GM23248 (cell line): ENCODE measurements around the gene TMEM50B. TPM values are rescaled to one million over a fixed set of nuclear protein-coding genes. Genes with fewer than 3 reads are reported as not detected.
"Not testable (repeated sequence)": the region's sequence is repeated elsewhere in the genome, so short reads cannot be mapped to it uniquely, and the experiment has no call there.

Experiments
- DNase-seq: peaks from one replicate; pipeline ENCODE4 v3.0.0-alpha.2; 2015
- H2AFZ ChIP-seq: fragments of 200-600 bp; sonication (generic); 2 replicates; pipeline ENCODE4 v1.6.1; 2016; ENCODE audit warnings: antibody characterized with exemption
- H3F3A ChIP-seq: fragments of 200-600 bp; sonication (generic); 2 replicates; pipeline ENCODE4 v1.6.1; 2016; ENCODE audit warnings: mild to moderate bottlenecking, antibody characterized with exemption, mixed run types; ENCODE audit not compliant: insufficient read depth
- H3K27ac ChIP-seq: fragments of 200-600 bp; sonication (generic); 2 replicates; pipeline ENCODE4 v1.5.1; 2016; ENCODE audit warnings: mild to moderate bottlenecking
- H3K27me3 ChIP-seq: fragments of 200-600 bp; sonication (generic); replicated peaks from 2 replicates; pipeline ENCODE4 v1.6.1; 2016; ENCODE audit warnings: mild to moderate bottlenecking; ENCODE audit not compliant: insufficient read depth
- H3K36me3 ChIP-seq: fragments of 200-600 bp; sonication (generic); 2 replicates; pipeline ENCODE4 v1.6.1; 2016; ENCODE audit warnings: low read depth, mild to moderate bottlenecking
- H3K4me1 ChIP-seq: fragments of 200-600 bp; sonication (generic); 2 replicates; pipeline ENCODE4 v1.6.1; 2016; ENCODE audit warnings: mild to moderate bottlenecking; ENCODE audit not compliant: insufficient read depth
- H3K4me2 ChIP-seq: fragments of 200-600 bp; sonication (generic); one replicate; pipeline ENCODE4 v1.6.1; 2016; ENCODE audit warnings: mild to moderate bottlenecking; ENCODE audit not compliant: unreplicated experiment
- H3K4me3 ChIP-seq: fragments of 200-600 bp; sonication (generic); 2 replicates; pipeline ENCODE4 v1.5.1; 2016; ENCODE audit warnings: mild to moderate bottlenecking
- H3K79me2 ChIP-seq: fragments of 200-600 bp; sonication (generic); 2 replicates; pipeline ENCODE4 v1.6.1; 2016; ENCODE audit warnings: mild to moderate bottlenecking; ENCODE audit not compliant: insufficient read depth
- H3K9ac ChIP-seq: fragments of 200-600 bp; sonication (generic); 2 replicates; pipeline ENCODE4 v1.6.1; 2016; ENCODE audit warnings: mild to moderate bottlenecking
- H3K9me2 ChIP-seq: fragments of 200-600 bp; sonication (generic); 2 replicates; pipeline ENCODE4 v1.6.1; 2016; ENCODE audit warnings: mixed run types, mild to moderate bottlenecking, moderate library complexity; ENCODE audit not compliant: insufficient read depth
- H3K9me3 ChIP-seq: fragments of 200-600 bp; sonication (generic); one replicate; pipeline ENCODE4 v1.6.1; 2017; ENCODE audit warnings: low read depth
- H4K20me1 ChIP-seq: fragments of 200-600 bp; sonication (generic); 2 replicates; pipeline ENCODE4 v1.6.0; 2016; ENCODE audit not compliant: insufficient read depth
- EZH2 ChIP-seq: fragments of 200-600 bp; sonication (generic); IDR thresholded peaks from 2 replicates; pipeline ENCODE4 v1.6.1; 2018; ENCODE audit warnings: antibody characterized with exemption, mild to moderate bottlenecking; ENCODE audit not compliant: insufficient read depth, poor library complexity, severe bottlenecking
- EZH2phosphoT487 ChIP-seq: fragments of 200-600 bp; sonication (generic); IDR thresholded peaks from 2 replicates; pipeline ENCODE4 v1.6.1; 2018; ENCODE audit warnings: antibody characterized with exemption, moderate library complexity, mild to moderate bottlenecking, low read depth; ENCODE audit not compliant: insufficient read depth
- WGBS, 2 experiments: methylation state at CpG; one replicate each; pipeline ENCODE4 v1.1.6; 2015 to 2017; ENCODE audit warnings: low lambda C conversion rate in 2 of 2, low coverage in 1 of 2; ENCODE audit errors: missing lambda C conversion rate in 2 of 2; 5-methylcytosine and 5-hydroxymethylcytosine counted together
- in situ Hi-C: fragments of 300-500 bp; cut with MboI; formaldehyde crosslinking; loops from 2 replicates; pipeline ENCODE4 v1.15.0; 2020
- polyA plus RNA-seq: library from polyadenylated mRNA; unstranded; fragments of >200 nt; fragmentation: Nextera tagmentation; extraction: Ambion mirVana; gene quantifications from 2 replicates; pipeline ENCODE4 v1.2.1, GENCODE V29; 2016
- total RNA-seq: library from RNA; depleted of rRNA; stranded (reverse); fragments of >200 nt; shearing (Covaris generic); gene quantifications from 2 replicates; pipeline ENCODE4 v1.2.3, GENCODE V29; 2014

TMEM50B gene
- total and polyA plus RNA-seq, 2 experiments from 2014 or later = 35.1 to 43.9 TPM

DNA sequence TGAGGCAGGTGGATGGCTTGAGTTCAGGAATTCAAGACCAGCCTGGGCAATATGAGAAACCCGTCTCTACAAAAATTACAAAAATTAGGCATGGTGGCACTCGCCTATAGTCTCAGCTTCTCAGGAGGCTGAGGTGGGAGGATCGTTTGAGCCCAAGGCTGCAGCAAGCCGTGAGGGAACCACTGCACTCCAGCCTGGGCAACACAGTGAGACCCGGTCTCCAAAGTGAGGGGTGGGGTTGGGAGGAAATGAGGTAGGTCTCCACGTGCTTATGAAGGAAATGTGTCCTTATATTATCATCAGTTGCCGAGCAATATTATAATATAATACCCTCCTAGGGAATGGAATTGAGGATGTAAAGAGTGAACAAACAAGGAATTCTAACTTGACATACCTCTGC, 2.7 kb downstream of the TMEM50B start:
- H2AFZ ChIP-seq = no peak overlapping the region
- H3K27ac ChIP-seq = no peak overlapping the region
- H3F3A ChIP-seq = 0 out of 2 replicates have a peak, but pooled peaks cover 4% of the 10 kb centered on the region
- WGBS, 2 experiments = 81 to 82% methylated on average over 7 of the region's 7 CpGs
- no peak for DNase-seq
- H3K9me3 ChIP-seq = no peaks in the 10 kb centered on the region
- no peaks in the 10 kb centered on the region for H3K9me2 ChIP-seq
- no peaks in the 10 kb centered on the region for H4K20me1 ChIP-seq
- H3K4me2 ChIP-seq = no peak overlapping the region
- no peaks in the 10 kb centered on the region for H3K27me3 ChIP-seq
- H3K79me2 ChIP-seq = peaks cover 66% of the 10 kb centered on the region
- no peaks in the 10 kb centered on the region for H3K4me1 ChIP-seq
- H3K4me3 ChIP-seq = no peak overlapping the region
- in situ Hi-C loops = no loop called here
- H3K36me3 ChIP-seq = no peaks in the 10 kb centered on the region
- TF ChIP-seq EZH2phosphoT487 = no peak
- TF ChIP-seq EZH2 = no peak
- H3K9ac ChIP-seq = no peak overlapping the region

DNA sequence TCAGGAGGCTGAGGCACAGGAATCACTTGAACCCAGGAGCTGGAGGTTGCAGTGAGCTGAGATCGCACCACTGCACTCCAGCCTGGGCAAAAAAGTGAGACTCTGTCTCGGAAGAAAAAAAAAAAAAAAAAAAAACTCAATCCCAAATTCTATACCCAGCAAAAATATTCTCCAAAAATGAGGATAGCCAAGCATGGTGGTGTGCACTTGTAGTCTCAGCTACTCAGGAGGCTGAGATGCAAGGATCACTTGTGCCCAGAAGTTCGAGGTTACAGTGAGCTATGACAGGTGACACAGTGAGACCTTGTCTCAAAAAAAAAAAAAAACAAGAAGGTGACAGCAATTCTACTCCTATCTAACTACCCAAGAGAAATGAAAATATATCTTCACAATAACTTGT, 6.4 kb downstream of the TMEM50B start:
- WGBS, 2 experiments = 92 to 97% methylated on average over 2 to 3 of the region's 3 CpGs
- no peaks in the 10 kb centered on the region for H3K27me3 ChIP-seq
- H3K4me2 ChIP-seq = no peak overlapping the region
- H3K36me3 ChIP-seq = no peaks in the 10 kb centered on the region
- no peaks in the 10 kb centered on the region for H3K9me2 ChIP-seq
- H3K4me1 ChIP-seq = no peaks in the 10 kb centered on the region
- H4K20me1 ChIP-seq = no peaks in the 10 kb centered on the region
- peaks cover 99% of the 10 kb centered on the region for H3K79me2 ChIP-seq
- in situ Hi-C loops = no loop called here
- DNase-seq = no peak
- no peak overlapping the region for H3K9ac ChIP-seq
- H3F3A ChIP-seq = 0 out of 2 replicates have a peak, but pooled peaks cover 2% of the 10 kb centered on the region
- H2AFZ ChIP-seq = no peak overlapping the region
- no peak overlapping the region for H3K4me3 ChIP-seq
- no peak for TF ChIP-seq EZH2
- H3K27ac ChIP-seq = no peak overlapping the region
- H3K9me3 ChIP-seq = no peaks in the 10 kb centered on the region

DNA sequence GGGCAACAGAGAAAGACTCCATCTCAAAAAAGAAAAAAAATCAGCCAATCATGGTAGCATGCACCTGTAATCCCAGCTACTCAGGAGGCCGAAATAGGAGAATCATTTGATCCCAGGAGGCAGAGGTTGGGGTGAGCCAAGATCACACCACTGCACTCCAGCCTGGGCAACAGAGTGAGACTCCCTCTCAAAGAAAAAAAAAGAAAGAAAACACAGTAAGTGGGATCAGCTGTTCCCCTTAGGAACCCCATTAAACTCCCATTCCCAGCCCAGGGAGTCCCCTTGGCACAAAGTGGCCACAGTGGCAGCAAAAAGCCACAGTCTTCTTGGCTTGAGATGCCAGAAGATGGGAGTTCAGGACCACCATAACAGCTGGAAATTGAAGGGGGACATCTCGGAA, 9.1 kb downstream of the TMEM50B start:
- TF ChIP-seq EZH2phosphoT487 = no peak
- TF ChIP-seq EZH2 = no peak
- H3K4me1 ChIP-seq = no peaks in the 10 kb centered on the region
- 98% methylated on average over 2 of the region's 2 CpGs for WGBS, 2 experiments
- H3K4me2 ChIP-seq = no peak overlapping the region
- no peak overlapping the region for H3K4me3 ChIP-seq
- H3F3A ChIP-seq = no peaks in the 10 kb centered on the region
- no peaks in the 10 kb centered on the region for H4K20me1 ChIP-seq
- H3K9ac ChIP-seq = no peak overlapping the region
- H3K27me3 ChIP-seq = no peaks in the 10 kb centered on the region
- H3K27ac ChIP-seq = no peak overlapping the region
- no peak overlapping the region for H2AFZ ChIP-seq
- in situ Hi-C loops = no loop called here
- peaks cover 6% of the 10 kb centered on the region; the same call in 1 of the 2 replicates for H3K36me3 ChIP-seq
- H3K9me3 ChIP-seq = no peaks in the 10 kb centered on the region
- no peaks in the 10 kb centered on the region for H3K9me2 ChIP-seq
- peaks cover 83% of the 10 kb centered on the region for H3K79me2 ChIP-seq
- no peak for DNase-seq

DNA sequence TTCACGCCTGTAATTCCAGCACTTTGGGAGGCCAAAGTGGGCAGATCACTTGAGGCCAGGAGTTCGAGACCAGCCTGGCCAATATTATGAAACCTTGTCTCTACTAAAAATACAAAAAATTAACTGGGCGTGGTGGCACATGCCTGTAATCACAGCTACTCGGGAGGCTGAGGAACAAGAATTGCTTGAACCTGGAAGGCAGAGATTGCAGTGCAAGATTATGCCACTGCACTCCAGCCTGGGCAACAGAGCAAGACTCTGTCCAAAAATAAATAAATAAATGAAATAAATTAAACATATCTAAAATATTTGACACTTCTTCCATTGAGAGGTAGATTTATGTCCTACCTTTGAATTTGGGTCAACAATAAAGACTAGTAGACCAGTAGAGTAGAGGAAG, 10.6 kb downstream of the TMEM50B start:
- peaks cover 69% of the 10 kb centered on the region for H3K79me2 ChIP-seq
- H2AFZ ChIP-seq, H3K27ac ChIP-seq, H3K9me3 ChIP-seq, H4K20me1 ChIP-seq, H3K4me2 ChIP-seq, H3K9ac ChIP-seq, in situ Hi-C loops, H3K4me3 ChIP-seq, H3K9me2 ChIP-seq, H3K27me3 ChIP-seq, H3K4me1 ChIP-seq, H3K36me3 ChIP-seq, DNase-seq, H3F3A ChIP-seq: not testable (repeated sequence)
- WGBS, 2 experiments = 92 to 96% methylated on average over 4 of the region's 4 CpGs

DNA sequence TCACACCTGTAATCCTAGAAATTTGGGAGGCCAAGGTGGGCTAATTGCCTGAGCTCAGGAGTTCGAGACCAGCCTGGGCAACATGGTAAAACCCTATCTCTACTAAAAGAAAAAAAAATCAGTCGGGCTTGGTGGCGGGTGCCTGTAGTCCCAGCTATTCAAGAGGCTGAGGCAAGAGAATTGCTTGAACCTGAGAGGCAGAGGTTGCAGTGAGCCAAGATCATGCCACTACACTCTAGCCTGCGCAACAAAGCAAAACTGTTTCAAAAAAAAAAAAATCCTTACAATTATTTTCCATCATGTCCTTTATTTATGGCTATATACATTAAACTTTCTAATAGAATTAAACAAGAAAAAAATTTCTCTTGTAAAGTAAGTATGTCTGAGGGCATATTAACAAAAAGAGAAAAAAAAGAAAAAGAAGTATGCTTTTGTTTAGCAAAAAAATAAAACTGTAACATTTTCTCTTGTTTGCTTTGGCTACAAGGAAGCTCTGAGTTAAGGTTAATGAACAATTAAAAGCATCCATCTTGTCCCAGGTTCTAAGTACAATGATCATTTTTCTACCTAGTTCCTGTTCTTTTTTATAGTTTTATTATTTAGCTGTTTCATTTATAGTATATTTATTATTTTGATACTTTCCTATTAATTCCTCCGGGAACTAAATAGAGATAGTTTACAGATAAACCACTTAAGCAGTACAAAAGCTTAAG, 18.1 kb downstream of the TMEM50B start:
- DNase-seq = no peak
- Histone ChIP-seq H3K4me3 (no peak overlapping the region), H3K9ac (no peak overlapping the region), H3K4me2 (no peak overlapping the region), H3K36me3 (peaks cover 11% of the 10 kb centered on the region), H3K9me2 (no peaks in the 10 kb centered on the region), H3K4me1 (0 out of 2 replicates have a peak, but pooled peaks cover 3% of the 10 kb centered on the region), H3F3A (no peaks in the 10 kb centered on the region), H3K79me2 (no peaks in the 10 kb centered on the region), H3K27ac (no peak overlapping the region), H3K9me3 (no peaks in the 10 kb centered on the region), H2AFZ (no peak overlapping the region), H4K20me1 (no peaks in the 10 kb centered on the region), H3K27me3 (no peaks in the 10 kb centered on the region)
- in situ Hi-C loops = no loop called here
- TF ChIP-seq EZH2phosphoT487 (no peak), EZH2 (no peak)
- 91 to 97% methylated on average over 5 of the region's 5 CpGs for WGBS, 2 experiments
